GM23338 (cell line): ENCODE results near the gene TGFB1. TPM values are rescaled to one million over a fixed set of nuclear protein-coding genes. Genes with fewer than 3 reads are reported as not detected.

ENCODE experiments used
- ATAC-seq: fragments of 200-7000 bp; cut with Tn5 transposase; 3 replicates; pipeline ENCODE4 v1.9.1; 2020
- DNase-seq: peaks from one replicate; pipeline ENCODE4 v3.0.0-alpha.2; 2015; ENCODE audit warnings: low spot score
- H2AFZ ChIP-seq: fragments of 200-600 bp; sonication (generic); 2 replicates; pipeline ENCODE4 v1.8.0; 2016; ENCODE audit warnings: antibody characterized with exemption, mild to moderate bottlenecking, moderate library complexity
- H3F3A ChIP-seq: fragments of 200-600 bp; sonication (generic); replicated peaks from 2 replicates; pipeline ENCODE4 v1.8.0; 2017; ENCODE audit warnings: antibody characterized with exemption, mixed run types, low read depth
- H3K27ac ChIP-seq: fragments of 200-600 bp; sonication (generic); 2 replicates; pipeline ENCODE4 v1.6.1; 2016; ENCODE audit warnings: low read depth
- H3K27me3 ChIP-seq: fragments of 200-600 bp; sonication (generic); 2 replicates; pipeline ENCODE4 v1.8.0; 2016; ENCODE audit warnings: mild to moderate bottlenecking, mixed run types, moderate library complexity; ENCODE audit not compliant: insufficient read depth
- H3K36me3 ChIP-seq: fragments of 200-600 bp; sonication (generic); 2 replicates; pipeline ENCODE4 v1.8.0; 2016; ENCODE audit warnings: mild to moderate bottlenecking; ENCODE audit not compliant: insufficient read depth
- H3K4me1 ChIP-seq: fragments of 200-600 bp; sonication (generic); 2 replicates; pipeline ENCODE4 v1.8.0; 2016; ENCODE audit warnings: mild to moderate bottlenecking, moderate library complexity; ENCODE audit not compliant: insufficient read depth
- H3K4me2 ChIP-seq: fragments of 200-600 bp; sonication (generic); 2 replicates; pipeline ENCODE4 v1.7.1; 2017; ENCODE audit warnings: mixed run types
- H3K4me3 ChIP-seq: fragments of 200-600 bp; sonication (generic); 2 replicates; pipeline ENCODE4 v1.6.1; 2016; ENCODE audit warnings: mixed run types
- H3K79me2 ChIP-seq: fragments of 200-600 bp; sonication (generic); replicated peaks from 2 replicates; pipeline ENCODE4 v1.8.0; 2017; ENCODE audit warnings: mild to moderate bottlenecking; ENCODE audit not compliant: insufficient read depth
- H3K9me2 ChIP-seq: fragments of 200-600 bp; sonication (generic); 2 replicates; pipeline ENCODE4 v1.8.0; 2017; ENCODE audit not compliant: insufficient read depth
- H4K20me1 ChIP-seq: fragments of 200-600 bp; sonication (generic); replicated peaks from 2 replicates; pipeline ENCODE4 v1.8.0; 2017; ENCODE audit warnings: mild to moderate bottlenecking; ENCODE audit not compliant: insufficient read depth
- H3K27ac Mint-ChIP-seq: 2 replicates; pipeline ENCODE4 v1.8.0; 2020; ENCODE audit warnings: inconsistent platforms, mild to moderate bottlenecking, moderate library complexity, mixed read lengths
- H3K27me3 Mint-ChIP-seq: 3 replicates; pipeline ENCODE4 v1.8.0; 2022; ENCODE audit warnings: low read depth, mild to moderate bottlenecking, moderate library complexity, mixed read lengths, inconsistent platforms; ENCODE audit not compliant: insufficient read depth, poor library complexity
- H3K36me3 Mint-ChIP-seq: 3 replicates; pipeline ENCODE4 v1.8.0; 2021; ENCODE audit warnings: low read depth, mild to moderate bottlenecking, inconsistent platforms, moderate library complexity, mixed read lengths
- H3K4me1 Mint-ChIP-seq: 3 replicates; pipeline ENCODE4 v1.8.0; 2020; ENCODE audit warnings: mild to moderate bottlenecking, inconsistent platforms, mixed read lengths
- H3K4me3 Mint-ChIP-seq: 3 replicates; pipeline ENCODE4 v1.8.0; 2021; ENCODE audit warnings: moderate library complexity, mild to moderate bottlenecking, inconsistent platforms, mixed read lengths
- H3K9me3 Mint-ChIP-seq: 3 replicates; pipeline ENCODE4 v1.8.0; 2020; ENCODE audit warnings: moderate library complexity, mild to moderate bottlenecking, inconsistent platforms, mixed read lengths
- CREB1 ChIP-seq: fragments of 250-450 bp; sonication (Bioruptor Pico); IDR thresholded peaks from 2 replicates; pipeline ENCODE4 v1.5.0; 2020; ENCODE audit warnings: low read depth, mild to moderate bottlenecking, moderate library complexity
- EZH2 ChIP-seq: fragments of 200-600 bp; sonication (generic); IDR thresholded peaks from one replicate; pipeline ENCODE4 v1.8.0; 2017; ENCODE audit warnings: antibody characterized with exemption, mild to moderate bottlenecking, low read depth; ENCODE audit not compliant: unreplicated experiment
- JUNB ChIP-seq: IDR thresholded peaks from one replicate; pipeline ENCODE4 v1.6.1; 2016; ENCODE audit warnings: antibody characterized with exemption; ENCODE audit not compliant: unreplicated experiment
- NANOG ChIP-seq: IDR thresholded peaks from 2 replicates; pipeline ENCODE4 v1.6.1; 2016; ENCODE audit warnings: antibody characterized with exemption, borderline replicate concordance
- POLR2AphosphoS5 ChIP-seq: IDR thresholded peaks from 2 replicates; pipeline ENCODE4 v1.6.1; 2016; ENCODE audit warnings: antibody characterized with exemption, low read depth
- STAT1 ChIP-seq: IDR thresholded peaks from one replicate; pipeline ENCODE4 v1.6.1; 2016; ENCODE audit warnings: antibody characterized with exemption; ENCODE audit not compliant: unreplicated experiment
- ZNF114 ChIP-seq: fragments of 250-450 bp; sonication (Bioruptor Pico); IDR thresholded peaks from 2 replicates; pipeline ENCODE4 v1.5.0; 2020; ENCODE audit warnings: mild to moderate bottlenecking, moderate library complexity
- polyA plus RNA-seq: library from polyadenylated mRNA; unstranded; fragments of >200 nt; fragmentation: Nextera tagmentation; extraction: Ambion mirVana; gene quantifications from 2 replicates; pipeline ENCODE4 v1.2.1, GENCODE V29; 2016
- total RNA-seq: library from RNA; depleted of rRNA; stranded (reverse); fragments of >200 nt; shearing (Covaris generic); gene quantifications from 2 replicates; pipeline ENCODE4 v1.2.3, GENCODE V29; 2014
- TF ChIP-seq, protein P1 (sequence below), 2 experiments: fragments of 200-600 bp in 1 of 2; sonication (generic) in 1 of 2; conservative IDR thresholded peaks; 2 replicates each; pipeline versions ENCODE4 v1.5.1 to v1.6.1; 2016 to 2017; ENCODE audit warnings: antibody characterized with exemption in 2 of 2, low read depth in 2 of 2, mild to moderate bottlenecking in 2 of 2, moderate library complexity in 1 of 2
- TF ChIP-seq, protein P2 (sequence below): IDR thresholded peaks from 2 replicates; pipeline ENCODE4 v1.6.1; 2016; ENCODE audit warnings: antibody characterized with exemption

TGFB1 gene
- total and polyA plus RNA-seq, 2 experiments from 2014 or later = 0.99 to 7.9 TPM

DNA sequence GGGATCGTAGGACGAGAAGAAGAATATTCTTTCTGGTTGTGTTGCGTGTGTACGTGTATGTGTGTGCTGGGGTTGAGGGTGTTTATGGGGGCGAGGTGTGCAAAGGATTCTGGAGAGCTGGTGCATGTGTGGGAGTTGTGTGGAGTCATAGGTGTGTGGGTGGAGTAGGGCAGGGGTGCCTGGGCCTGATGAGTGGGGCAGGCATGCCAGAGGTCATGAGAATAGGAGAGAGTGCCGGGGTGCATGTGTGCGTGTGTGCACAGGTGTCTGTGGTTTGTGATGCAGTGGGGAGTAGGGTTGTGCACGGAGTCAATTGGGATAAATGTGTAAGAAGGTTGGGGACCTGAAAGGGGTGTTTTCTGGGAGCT is 23.3 kb upstream of the TGFB1 start (continued):
- TF ChIP-seq JUNB (no peak), EZH2 (no peak), ZNF114 (CRISPR knock-in tag) (no peak), STAT1 (no peak), POLR2AphosphoS5 (no peak)

DNA sequence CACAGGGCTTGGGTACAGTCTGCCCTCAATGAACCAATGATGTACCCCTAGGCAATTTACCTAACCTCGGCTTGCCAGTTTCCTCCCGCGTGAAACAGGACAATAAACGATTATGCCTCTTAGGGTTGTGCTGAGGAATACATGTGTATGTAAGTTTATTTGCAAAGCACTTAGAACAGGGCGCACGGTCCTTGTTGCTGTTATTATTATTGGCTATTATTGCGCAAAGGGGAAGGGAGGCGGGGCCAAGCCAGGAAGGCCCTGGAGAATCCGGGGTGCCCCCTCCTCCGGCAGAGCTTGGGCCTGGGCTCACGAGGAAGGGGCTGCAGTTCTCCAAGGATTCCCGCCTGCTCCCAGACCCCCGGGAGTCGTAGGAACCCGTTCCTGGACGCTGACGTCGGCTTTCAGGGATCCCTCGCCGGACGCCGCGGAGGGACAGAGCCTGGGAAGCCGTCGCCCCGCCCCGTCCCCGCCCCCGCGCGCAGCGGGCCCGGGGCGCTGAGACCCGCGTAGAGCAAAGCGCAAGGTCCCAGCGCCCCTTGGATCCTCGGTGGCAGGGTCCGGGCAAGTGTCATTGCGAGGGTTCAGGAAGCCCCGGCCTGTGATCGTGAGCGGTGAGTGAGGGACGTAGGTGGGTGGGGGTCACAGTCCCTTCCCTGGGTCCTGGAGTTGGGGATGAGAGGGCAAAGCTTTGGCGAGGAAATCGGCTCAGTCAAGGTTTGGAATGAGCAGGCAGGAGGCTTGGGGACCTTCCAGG is 22.7 kb upstream of the TGFB1 start, which contains the start of gene TMEM91:
TMEM91 (plus strand) TSS at position 293 of the 757 bp plus-strand sequence. CDS start 1,777 bp downstream, outside the sequence.
- peaks cover 10% of the 10 kb centered on the region for H3K4me1 Mint-ChIP-seq
- no peaks in the 10 kb centered on the region; the same call in 1 of the 2 replicates for H4K20me1 ChIP-seq
- H3K4me3 ChIP-seq = peak within 1 kb of the TSS; percentile 86
- H3K79me2 ChIP-seq = no peaks in the 10 kb centered on the region
- peaks cover 21% of the 10 kb centered on the region for H3K27me3 Mint-ChIP-seq
- H3K4me2 ChIP-seq = peak within 1 kb of the TSS; percentile 94
- TF ChIP-seq, protein P1, sequence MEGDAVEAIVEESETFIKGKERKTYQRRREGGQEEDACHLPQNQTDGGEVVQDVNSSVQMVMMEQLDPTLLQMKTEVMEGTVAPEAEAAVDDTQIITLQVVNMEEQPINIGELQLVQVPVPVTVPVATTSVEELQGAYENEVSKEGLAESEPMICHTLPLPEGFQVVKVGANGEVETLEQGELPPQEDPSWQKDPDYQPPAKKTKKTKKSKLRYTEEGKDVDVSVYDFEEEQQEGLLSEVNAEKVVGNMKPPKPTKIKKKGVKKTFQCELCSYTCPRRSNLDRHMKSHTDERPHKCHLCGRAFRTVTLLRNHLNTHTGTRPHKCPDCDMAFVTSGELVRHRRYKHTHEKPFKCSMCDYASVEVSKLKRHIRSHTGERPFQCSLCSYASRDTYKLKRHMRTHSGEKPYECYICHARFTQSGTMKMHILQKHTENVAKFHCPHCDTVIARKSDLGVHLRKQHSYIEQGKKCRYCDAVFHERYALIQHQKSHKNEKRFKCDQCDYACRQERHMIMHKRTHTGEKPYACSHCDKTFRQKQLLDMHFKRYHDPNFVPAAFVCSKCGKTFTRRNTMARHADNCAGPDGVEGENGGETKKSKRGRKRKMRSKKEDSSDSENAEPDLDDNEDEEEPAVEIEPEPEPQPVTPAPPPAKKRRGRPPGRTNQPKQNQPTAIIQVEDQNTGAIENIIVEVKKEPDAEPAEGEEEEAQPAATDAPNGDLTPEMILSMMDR (conservative IDR thresholded peaks at IDR 0.05; ENCODE audit: low read depth in 2 of 2) = no peak
- TF ChIP-seq POLR2AphosphoS5 (peak; percentile 54; the same call in 1 of the 2 replicates), CREB1 (0 out of 2 replicates have a peak, but pooled peaks have one; percentile 30)
- TF ChIP-seq, protein P2, sequence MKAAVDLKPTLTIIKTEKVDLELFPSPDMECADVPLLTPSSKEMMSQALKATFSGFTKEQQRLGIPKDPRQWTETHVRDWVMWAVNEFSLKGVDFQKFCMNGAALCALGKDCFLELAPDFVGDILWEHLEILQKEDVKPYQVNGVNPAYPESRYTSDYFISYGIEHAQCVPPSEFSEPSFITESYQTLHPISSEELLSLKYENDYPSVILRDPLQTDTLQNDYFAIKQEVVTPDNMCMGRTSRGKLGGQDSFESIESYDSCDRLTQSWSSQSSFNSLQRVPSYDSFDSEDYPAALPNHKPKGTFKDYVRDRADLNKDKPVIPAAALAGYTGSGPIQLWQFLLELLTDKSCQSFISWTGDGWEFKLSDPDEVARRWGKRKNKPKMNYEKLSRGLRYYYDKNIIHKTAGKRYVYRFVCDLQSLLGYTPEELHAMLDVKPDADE = no peak
- peak; percentile 82 for DNase-seq
- ATAC-seq = peak; percentile 85
- 0 out of 2 replicates have a peak within 1 kb of the TSS, but pooled peaks have one; percentile 4 for H3K27ac Mint-ChIP-seq
- no peak within 1 kb of the TSS; the same call in 1 of the 2 replicates for H3K27ac ChIP-seq
- peak within 1 kb of the TSS; percentile 92 for H2AFZ ChIP-seq
- no peaks in the 10 kb centered on the region for H3K36me3 ChIP-seq
- peaks cover 5% of the 10 kb centered on the region; the same call in 1 of the 2 replicates for H3K4me1 ChIP-seq
- peaks cover 7% of the 10 kb centered on the region; the same call in 1 of the 2 replicates for H3K27me3 ChIP-seq
- no peaks in the 10 kb centered on the region for H3K9me2 ChIP-seq
- no peaks in the 10 kb centered on the region for H3K36me3 Mint-ChIP-seq
- H3F3A ChIP-seq = 0 out of 2 replicates have a peak, but pooled peaks cover 5% of the 10 kb centered on the region
- no peaks in the 10 kb centered on the region for H3K9me3 Mint-ChIP-seq
- H3K4me3 Mint-ChIP-seq = peak within 1 kb of the TSS; percentile 79

DNA sequence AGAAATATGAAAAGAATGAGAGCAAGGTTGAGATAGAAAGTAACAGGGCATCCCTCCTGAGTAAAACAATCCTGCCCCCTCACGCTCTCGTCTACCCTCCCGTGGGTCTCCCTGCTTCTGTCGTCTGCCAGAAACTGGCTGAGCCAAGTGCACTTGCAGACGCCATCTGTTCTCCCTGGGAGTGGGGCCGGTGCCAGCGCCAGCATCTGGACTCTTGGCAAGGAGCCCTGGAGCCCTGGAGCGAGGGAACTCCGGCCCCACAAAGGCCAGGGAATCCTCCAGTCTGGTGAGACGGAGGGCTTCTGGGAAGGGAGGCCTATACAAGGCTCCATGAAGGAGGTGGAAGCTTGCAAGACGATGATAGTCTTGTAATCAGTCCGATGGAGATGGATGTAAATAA is 20.3 kb upstream of the TGFB1 start:
- Mint-ChIP-seq H3K36me3 (no peaks in the 10 kb centered on the region), H3K9me3 (no peaks in the 10 kb centered on the region), H3K4me3 (no peak overlapping the region), H3K27ac (no peak overlapping the region; the same call in 1 of the 2 replicates), H3K4me1 (peaks cover 10% of the 10 kb centered on the region), H3K27me3 (peaks cover 21% of the 10 kb centered on the region)
- Histone ChIP-seq H3K36me3 (no peaks in the 10 kb centered on the region), H4K20me1 (no peaks in the 10 kb centered on the region), H3K4me2 (no peak overlapping the region), H3K27ac (peak overlapping the region; percentile 39; the same call in 1 of the 2 replicates), H3K4me3 (no peak overlapping the region), H2AFZ (no peak overlapping the region), H3K9me2 (no peaks in the 10 kb centered on the region), H3K79me2 (no peaks in the 10 kb centered on the region), H3F3A (0 out of 2 replicates have a peak, but pooled peaks cover 5% of the 10 kb centered on the region), H3K27me3 (peaks cover 7% of the 10 kb centered on the region; the same call in 1 of the 2 replicates), H3K4me1 (peaks cover 5% of the 10 kb centered on the region; the same call in 1 of the 2 replicates)
- ATAC-seq (no peak), DNase-seq (no peak)
- TF ChIP-seq, protein P1 (conservative IDR thresholded peaks at IDR 0.05; ENCODE audit: low read depth in 2 of 2) = no peak
- no peak for TF ChIP-seq NANOG
